DOHH2 (cell line): Measurements from ENCODE around the gene LRRC4C.

ENCODE experiments used
- H3F3A ChIP-seq: fragments of 200-600 bp; sonication (generic), shearing (Covaris generic); 2 replicates; pipeline ENCODE4 v1.6.0; 2016; ENCODE audit warnings: antibody characterized with exemption, mild to moderate bottlenecking; ENCODE audit not compliant: control insufficient read depth, insufficient read depth
- H3K27ac ChIP-seq: fragments of 200-600 bp; sonication (generic); 2 replicates; pipeline ENCODE4 v1.5.1; 2014; ENCODE audit warnings: low read depth, mild to moderate bottlenecking, low read length, moderate library complexity
- H3K27me3 ChIP-seq: fragments of 200-600 bp; sonication (generic); 2 replicates; pipeline ENCODE4 v1.6.1; 2014; ENCODE audit warnings: mild to moderate bottlenecking, low read length, mixed read lengths; ENCODE audit not compliant: control insufficient read depth
- H3K36me3 ChIP-seq: fragments of 200-600 bp; sonication (generic); 2 replicates; pipeline ENCODE4 v1.6.1; 2014; ENCODE audit warnings: mild to moderate bottlenecking, low read length, moderate library complexity, mixed read lengths; ENCODE audit not compliant: control insufficient read depth
- H3K4me1 ChIP-seq: fragments of 200-600 bp; sonication (generic); 2 replicates; pipeline ENCODE4 v1.6.1; 2014; ENCODE audit warnings: mild to moderate bottlenecking, low read length, mixed read lengths; ENCODE audit not compliant: control insufficient read depth
- H3K4me2 ChIP-seq: fragments of 200-600 bp; sonication (generic); 2 replicates; pipeline ENCODE4 v1.6.0; 2014; ENCODE audit warnings: mild to moderate bottlenecking, low read length, moderate library complexity
- H3K4me3 ChIP-seq: fragments of 200-600 bp; sonication (generic); 2 replicates; pipeline ENCODE4 v1.5.1; 2014; ENCODE audit warnings: mild to moderate bottlenecking, low read length, mixed read lengths
- H3K79me2 ChIP-seq: fragments of 200-600 bp; sonication (generic); 2 replicates; pipeline ENCODE4 v1.6.1; 2014; ENCODE audit warnings: mild to moderate bottlenecking, low read length, mixed read lengths; ENCODE audit not compliant: control insufficient read depth
- H3K9me2 ChIP-seq: fragments of 200-600 bp; sonication (generic); replicated peaks from 2 replicates; pipeline ENCODE4 v1.6.1; 2014; ENCODE audit warnings: mild to moderate bottlenecking, low read length, mixed read lengths; ENCODE audit not compliant: control insufficient read depth
- H3K9me3 ChIP-seq: fragments of 200-600 bp; sonication (generic); 2 replicates; pipeline ENCODE4 v1.6.1; 2014; ENCODE audit warnings: antibody characterized with exemption, low read length, mixed read lengths; ENCODE audit not compliant: control insufficient read depth, insufficient read depth
- H4K20me1 ChIP-seq: fragments of 200-600 bp; sonication (generic); 2 replicates; pipeline ENCODE4 v1.6.0; 2014; ENCODE audit warnings: low read depth, mild to moderate bottlenecking, antibody characterized with exemption, low read length, moderate library complexity; ENCODE audit not compliant: control insufficient read depth, insufficient read depth
- EZH2phosphoT487 ChIP-seq: fragments of 200-600 bp; sonication (generic); IDR thresholded peaks from 2 replicates; pipeline ENCODE4 v1.6.1; 2017; ENCODE audit warnings: borderline replicate concordance, mild to moderate bottlenecking, antibody characterized with exemption, low read length, moderate library complexity, mixed read lengths
- TF ChIP-seq, protein P1 (sequence below): fragments of 200-600 bp; sonication (generic); IDR thresholded peaks from one replicate; pipeline ENCODE4 v1.5.1; 2014; ENCODE audit warnings: antibody characterized with exemption, mild to moderate bottlenecking, low read depth, low read length; ENCODE audit not compliant: poor library complexity, severe bottlenecking

Gene LRRC4C

GRCh38 chr11:40160418-40160817 is 1299.0 kb downstream of the LRRC4C start:
- Histone ChIP-seq H3K27ac (no peak overlapping the region), H3K36me3 (no peaks in the 10 kb centered on the region), H3F3A (no peaks in the 10 kb centered on the region), H3K4me3 (no peak overlapping the region), H3K9me3 (no peaks in the 10 kb centered on the region), H3K4me2 (no peak overlapping the region), H3K79me2 (no peaks in the 10 kb centered on the region), H3K4me1 (no peaks in the 10 kb centered on the region), H3K9me2 (no peaks in the 10 kb centered on the region), H3K27me3 (no peaks in the 10 kb centered on the region), H4K20me1 (no peaks in the 10 kb centered on the region)
- no peak for TF ChIP-seq EZH2phosphoT487
- TF ChIP-seq, protein P1, sequence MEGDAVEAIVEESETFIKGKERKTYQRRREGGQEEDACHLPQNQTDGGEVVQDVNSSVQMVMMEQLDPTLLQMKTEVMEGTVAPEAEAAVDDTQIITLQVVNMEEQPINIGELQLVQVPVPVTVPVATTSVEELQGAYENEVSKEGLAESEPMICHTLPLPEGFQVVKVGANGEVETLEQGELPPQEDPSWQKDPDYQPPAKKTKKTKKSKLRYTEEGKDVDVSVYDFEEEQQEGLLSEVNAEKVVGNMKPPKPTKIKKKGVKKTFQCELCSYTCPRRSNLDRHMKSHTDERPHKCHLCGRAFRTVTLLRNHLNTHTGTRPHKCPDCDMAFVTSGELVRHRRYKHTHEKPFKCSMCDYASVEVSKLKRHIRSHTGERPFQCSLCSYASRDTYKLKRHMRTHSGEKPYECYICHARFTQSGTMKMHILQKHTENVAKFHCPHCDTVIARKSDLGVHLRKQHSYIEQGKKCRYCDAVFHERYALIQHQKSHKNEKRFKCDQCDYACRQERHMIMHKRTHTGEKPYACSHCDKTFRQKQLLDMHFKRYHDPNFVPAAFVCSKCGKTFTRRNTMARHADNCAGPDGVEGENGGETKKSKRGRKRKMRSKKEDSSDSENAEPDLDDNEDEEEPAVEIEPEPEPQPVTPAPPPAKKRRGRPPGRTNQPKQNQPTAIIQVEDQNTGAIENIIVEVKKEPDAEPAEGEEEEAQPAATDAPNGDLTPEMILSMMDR, result no peak

GRCh38 chr11:40149721-40150120 is 1309.7 kb downstream of the LRRC4C start:
- Histone ChIP-seq H4K20me1 (no peaks in the 10 kb centered on the region), H3F3A (no peaks in the 10 kb centered on the region), H3K9me3 (no peaks in the 10 kb centered on the region), H3K27ac (no peak overlapping the region), H3K36me3 (no peaks in the 10 kb centered on the region), H3K9me2 (no peaks in the 10 kb centered on the region), H3K4me2 (no peak overlapping the region), H3K4me3 (no peak overlapping the region), H3K27me3 (no peaks in the 10 kb centered on the region), H3K79me2 (no peaks in the 10 kb centered on the region), H3K4me1 (no peaks in the 10 kb centered on the region)
- TF ChIP-seq EZH2phosphoT487, result no peak
- TF ChIP-seq, protein P1, result no peak

- no peak for TF ChIP-seq EZH2phosphoT487
- TF ChIP-seq, protein P1, result no peak
- no peaks in the 10 kb centered on the region for H3F3A ChIP-seq
- no peak overlapping the region for H3K4me3 ChIP-seq
- no peaks in the 10 kb centered on the region for H3K9me3 ChIP-seq
- H3K27ac ChIP-seq, result no peak overlapping the region
- H3K9me2 ChIP-seq, result no peaks in the 10 kb centered on the region
- H3K79me2 ChIP-seq, result no peaks in the 10 kb centered on the region
- H3K4me2 ChIP-seq, result no peak overlapping the region
- no peaks in the 10 kb centered on the region for H3K27me3 ChIP-seq
- H3K36me3 ChIP-seq, result no peaks in the 10 kb centered on the region
- no peaks in the 10 kb centered on the region for H3K4me1 ChIP-seq
- H4K20me1 ChIP-seq, result no peaks in the 10 kb centered on the region
Measured at GRCh38 chr11:40140560-40140959, 1318.9 kb downstream of the LRRC4C start.

GRCh38 chr11:40139536-40139935 is 1319.9 kb downstream of the LRRC4C start:
- Histone ChIP-seq H3K4me3 (no peak overlapping the region), H3K9me2 (no peaks in the 10 kb centered on the region), H3K4me2 (no peak overlapping the region), H3K36me3 (no peaks in the 10 kb centered on the region), H4K20me1 (no peaks in the 10 kb centered on the region), H3F3A (no peaks in the 10 kb centered on the region), H3K27me3 (no peaks in the 10 kb centered on the region), H3K4me1 (no peaks in the 10 kb centered on the region), H3K79me2 (no peaks in the 10 kb centered on the region), H3K27ac (no peak overlapping the region), H3K9me3 (no peaks in the 10 kb centered on the region)
- TF ChIP-seq EZH2phosphoT487, result no peak
